ENCODE measurements around the gene MYL5.

DNA sequence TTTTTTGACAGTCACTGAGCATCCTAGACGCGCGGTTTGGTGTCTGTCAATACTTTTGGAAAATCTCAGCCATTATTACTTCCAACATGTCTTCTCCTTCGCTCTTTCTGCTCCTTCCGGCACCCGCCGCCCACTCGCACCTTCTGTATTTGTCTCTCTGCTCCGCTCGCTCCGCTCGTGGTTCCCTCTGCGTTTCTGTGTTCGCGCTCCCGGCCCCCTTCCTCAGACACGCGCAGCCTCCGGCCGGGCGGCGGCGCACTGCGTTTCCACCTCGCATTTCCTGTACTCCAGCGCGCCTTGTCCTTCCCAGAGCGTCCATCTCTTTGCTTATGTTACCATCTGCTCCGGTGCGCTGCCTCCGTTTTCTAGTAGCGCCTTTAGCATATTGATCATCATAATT is 27.9 kb upstream of the MYL5 start:
- TF ChIP-seq, protein P1, sequence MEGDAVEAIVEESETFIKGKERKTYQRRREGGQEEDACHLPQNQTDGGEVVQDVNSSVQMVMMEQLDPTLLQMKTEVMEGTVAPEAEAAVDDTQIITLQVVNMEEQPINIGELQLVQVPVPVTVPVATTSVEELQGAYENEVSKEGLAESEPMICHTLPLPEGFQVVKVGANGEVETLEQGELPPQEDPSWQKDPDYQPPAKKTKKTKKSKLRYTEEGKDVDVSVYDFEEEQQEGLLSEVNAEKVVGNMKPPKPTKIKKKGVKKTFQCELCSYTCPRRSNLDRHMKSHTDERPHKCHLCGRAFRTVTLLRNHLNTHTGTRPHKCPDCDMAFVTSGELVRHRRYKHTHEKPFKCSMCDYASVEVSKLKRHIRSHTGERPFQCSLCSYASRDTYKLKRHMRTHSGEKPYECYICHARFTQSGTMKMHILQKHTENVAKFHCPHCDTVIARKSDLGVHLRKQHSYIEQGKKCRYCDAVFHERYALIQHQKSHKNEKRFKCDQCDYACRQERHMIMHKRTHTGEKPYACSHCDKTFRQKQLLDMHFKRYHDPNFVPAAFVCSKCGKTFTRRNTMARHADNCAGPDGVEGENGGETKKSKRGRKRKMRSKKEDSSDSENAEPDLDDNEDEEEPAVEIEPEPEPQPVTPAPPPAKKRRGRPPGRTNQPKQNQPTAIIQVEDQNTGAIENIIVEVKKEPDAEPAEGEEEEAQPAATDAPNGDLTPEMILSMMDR (IDR thresholded peaks at IDR 0.05): no peak
- TF ChIP-seq POLR2A (IDR thresholded peaks at IDR 0.05): no peak
- TF ChIP-seq POLR2AphosphoS5 (IDR thresholded peaks at IDR 0.05): no peak
